HG03521 (cell line): ENCODE data around the gene CERS4.
"Not testable (repeated sequence)": the region's sequence is repeated elsewhere in the genome, so short reads cannot be mapped to it uniquely, and the experiment has no call there.

Source experiments
- ATAC-seq: cut with Tn5 transposase; IDR thresholded peaks from one replicate; pipeline ENCODE4 v1.9.1; 2021; ENCODE audit warnings: mild to moderate bottlenecking, moderate library complexity; ENCODE audit not compliant: unreplicated experiment

Gene CERS4

GRCh38 chr19:8209462-8210378 lies 550 bp downstream of the CERS4 start:
- ATAC-seq: peak; percentile 59

GRCh38 chr19:8210421-8211101 lies 1.4 kb downstream of the CERS4 start:
- no peak for ATAC-seq

- ATAC-seq: no peak
Measured at GRCh38 chr19:8212212-8212611, 3.0 kb downstream of the CERS4 start.

- ATAC-seq: no peak
Measured at GRCh38 chr19:8212916-8213315, 3.7 kb downstream of the CERS4 start.

- no peak for ATAC-seq
Measured at GRCh38 chr19:8213827-8214672, 4.9 kb downstream of the CERS4 start.

- no peak for ATAC-seq
Measured at GRCh38 chr19:8214802-8215201, 5.6 kb downstream of the CERS4 start.

GRCh38 chr19:8215783-8216182 lies 6.6 kb downstream of the CERS4 start:
- no peak for ATAC-seq

- no peak for ATAC-seq
Measured at GRCh38 chr19:8216357-8216756, 7.2 kb downstream of the CERS4 start.

- not testable (repeated sequence) for ATAC-seq
Measured at GRCh38 chr19:8218127-8218526, 9.0 kb downstream of the CERS4 start.

GRCh38 chr19:8220481-8220880 lies 11.3 kb downstream of the CERS4 start:
- no peak for ATAC-seq

- ATAC-seq: no peak
Measured at GRCh38 chr19:8221161-8221560, 12.0 kb downstream of the CERS4 start.

- not testable (repeated sequence) for ATAC-seq
Measured at GRCh38 chr19:8223442-8223841, 14.3 kb downstream of the CERS4 start.

GRCh38 chr19:8224394-8225145 lies 15.4 kb downstream of the CERS4 start:
- ATAC-seq: no peak

GRCh38 chr19:8231073-8231604 lies 22.0 kb downstream of the CERS4 start:
- ATAC-seq: no peak

GRCh38 chr19:8233370-8233769 lies 24.2 kb downstream of the CERS4 start:
- no peak for ATAC-seq

GRCh38 chr19:8237026-8237425 lies 27.9 kb downstream of the CERS4 start:
- ATAC-seq: no peak

- ATAC-seq: no peak
Measured at GRCh38 chr19:8238251-8238650, 29.1 kb downstream of the CERS4 start.

GRCh38 chr19:8239528-8240273 lies 30.5 kb downstream of the CERS4 start:
- ATAC-seq: peak; percentile 10
